Keratinocyte (primary cell): ENCODE data around the gene NMT1. TPM values are rescaled to one million over a fixed set of nuclear protein-coding genes. Genes with fewer than 3 reads are reported as not detected.
A peak's percentile ranks its signal among the peaks of the same experiment; 100 is the strongest.

Experiments
- DNase-seq: peaks from one replicate; pipeline ENCODE4 v3.0.0-alpha.2; 2011; ENCODE audit warnings: low read depth, missing footprints, low spot score
- FAIRE-seq: peaks from 2 replicates; lab custom pipeline; 2011; peaks lifted over from hg19 to GRCh38; lab: Jason Lieb, UNC
- H2AFZ ChIP-seq: 2 replicates; pipeline ENCODE4 v1.6.0; 2012; ENCODE audit warnings: low read length, control low read depth, inconsistent platforms; ENCODE audit not compliant: control insufficient read depth
- H3K27ac ChIP-seq: 2 replicates; pipeline ENCODE4 v1.5.1; 2011; ENCODE audit warnings: low read length; ENCODE audit not compliant: control insufficient read depth, insufficient read depth
- H3K27me3 ChIP-seq: 3 replicates; pipeline ENCODE4 v1.6.0; 2011; ENCODE audit warnings: low read length; ENCODE audit not compliant: control insufficient read depth, insufficient read depth; ENCODE audit errors: extremely low read depth
- H3K36me3 ChIP-seq, 2 experiments: 2 replicates in 1 of 2; 3 replicates in 1 of 2; pipeline ENCODE4 v1.5.1; 2011; ENCODE audit warnings: low read length in 2 of 2, mild to moderate bottlenecking in 1 of 2; ENCODE audit not compliant: control insufficient read depth in 2 of 2, insufficient read depth in 2 of 2; ENCODE audit errors: extremely low read depth in 1 of 2
- H3K4me1 ChIP-seq: 3 replicates; pipeline ENCODE4 v1.5.1; 2011; ENCODE audit warnings: low read length; ENCODE audit not compliant: control insufficient read depth, insufficient read depth; ENCODE audit errors: extremely low read depth
- H3K4me2 ChIP-seq: 3 replicates; pipeline ENCODE4 v1.6.0; 2011; ENCODE audit warnings: low read depth, low read length; ENCODE audit not compliant: control insufficient read depth, insufficient read depth; ENCODE audit errors: extremely low read depth
- H3K4me3 ChIP-seq, 3 experiments: fragments of 200-600 bp in 1 of 3; sonication (generic) in 1 of 3; 2 replicates in 2 of 3; 3 replicates in 1 of 3; pipeline ENCODE4 v1.5.1; 2011 to 2016; ENCODE audit warnings: low read length in 3 of 3, mild to moderate bottlenecking in 3 of 3, control low read depth in 2 of 3, inconsistent platforms in 1 of 3, low read depth in 1 of 3, mixed read lengths in 1 of 3, mixed run types in 1 of 3, moderate library complexity in 1 of 3; ENCODE audit not compliant: control insufficient read depth in 2 of 3, insufficient read depth in 2 of 3; ENCODE audit errors: extremely low read depth in 1 of 3
- H3K79me2 ChIP-seq: 2 replicates; pipeline ENCODE4 v1.6.0; 2012; ENCODE audit warnings: low read length; ENCODE audit not compliant: control insufficient read depth, insufficient read depth
- H3K9ac ChIP-seq: 3 replicates; pipeline ENCODE4 v1.6.0; 2011; ENCODE audit warnings: low read length; ENCODE audit not compliant: control insufficient read depth, insufficient read depth; ENCODE audit errors: extremely low read depth
- H3K9me1 ChIP-seq: 3 replicates; pipeline ENCODE4 v1.6.0; 2011; ENCODE audit warnings: low read length; ENCODE audit not compliant: control insufficient read depth, insufficient read depth; ENCODE audit errors: extremely low read depth
- H3K9me3 ChIP-seq: 2 replicates; pipeline ENCODE4 v1.5.1; 2012; ENCODE audit warnings: low read depth, low read length; ENCODE audit not compliant: control insufficient read depth
- H4K20me1 ChIP-seq: 3 replicates; pipeline ENCODE4 v1.6.0; 2011; ENCODE audit warnings: low read length; ENCODE audit not compliant: control insufficient read depth, insufficient read depth; ENCODE audit errors: extremely low read depth
- EZH2 ChIP-seq: IDR thresholded peaks from one replicate; pipeline ENCODE4 v1.6.1; 2012; ENCODE audit warnings: inconsistent platforms, mild to moderate bottlenecking, low read length, moderate library complexity
- dilution Hi-C: fragments of 300-500 bp; cut with MboI; formaldehyde crosslinking; loops from one replicate; pipeline ENCODE4 v1.7.0; 2020; ENCODE audit warnings: low sequenced_read_pairs; ENCODE audit not compliant: extremely low pct_ligation_motif_present
- polyA plus RNA-seq, 5 experiments: library from polyadenylated mRNA; depleted of rRNA in 3 of 5; stranded (reverse) in 3 of 5; stranded (forward) in 1 of 5; unstranded in 1 of 5; fragments of >200 nt; gene quantifications; 1 replicate in 1 of 5; 2 replicates in 3 of 5; 3 replicates in 1 of 5; pipeline versions ENCODE4 v1.2.1 to v1.2.3, GENCODE V29; 2011 to 2012; ENCODE audit warnings: missing spikeins in 2 of 5, low read depth in 1 of 5, low replicate concordance in 1 of 5
- TF ChIP-seq, protein P1 (sequence below), 3 experiments: IDR thresholded peaks in 1 of 3; conservative IDR thresholded peaks in 1 of 3; optimal IDR thresholded peaks in 1 of 3; 2 replicates in 2 of 3; 3 replicates in 1 of 3; pipeline versions ENCODE3 to v1.5.1; 2011; ENCODE audit warnings: low read length in 3 of 3, mild to moderate bottlenecking in 3 of 3, moderate library complexity in 2 of 3, control low read depth in 1 of 3, inconsistent platforms in 1 of 3; ENCODE audit not compliant: insufficient read depth in 2 of 3; ENCODE audit errors: extremely low read depth in 1 of 3

NMT1 gene
- polyA plus RNA-seq, 1 donor (not counting 4 experiments of a cell fraction or from before 2014, with no cell fraction given) = 101 TPM

DNA sequence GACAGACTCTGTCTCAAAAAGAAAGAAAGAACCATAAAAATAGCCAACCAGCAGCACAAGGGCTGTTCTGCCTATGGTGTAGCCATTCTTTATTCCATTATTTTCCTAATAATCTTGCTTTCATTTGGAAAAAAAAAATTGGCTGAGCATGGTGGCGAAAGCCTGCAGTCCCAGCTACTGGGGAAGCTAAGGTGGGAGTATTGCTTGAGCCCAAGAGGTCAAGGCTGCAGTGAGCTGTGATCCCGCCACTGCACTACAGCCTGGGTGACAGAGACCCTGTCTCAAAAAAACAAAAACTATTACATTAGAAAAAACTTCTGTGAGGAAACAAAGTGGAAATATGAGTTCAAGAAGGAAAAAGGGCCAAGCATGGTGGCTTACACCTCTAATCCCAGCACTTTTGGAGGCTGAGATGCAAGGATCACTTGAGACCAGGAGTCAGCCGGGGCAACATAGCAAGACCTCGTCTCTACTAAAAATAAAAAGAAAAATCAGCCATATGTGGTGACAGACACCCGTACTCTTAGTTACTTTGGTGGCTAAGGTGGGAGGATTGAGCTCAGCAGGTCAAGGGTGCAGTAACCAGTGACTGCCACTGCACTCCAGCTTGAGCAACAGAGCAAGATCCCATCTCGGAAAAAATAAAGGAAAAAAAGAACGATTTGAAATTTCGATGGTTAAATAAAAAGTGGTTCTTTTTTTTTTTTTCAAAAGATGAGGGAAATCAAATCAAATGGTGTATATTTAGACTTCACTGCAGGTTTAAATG, 12.1 kb upstream of the NMT1 start:
- DNase-seq (no peak), FAIRE-seq (no peak)
- Histone ChIP-seq H3K27ac (peak overlapping the region; percentile 99), H3K79me2 (peaks cover 14% of the 10 kb centered on the region), H3K4me1 (peaks cover 58% of the 10 kb centered on the region), H3K9ac (no peak overlapping the region), H3K36me3 (peaks cover 1 to 3% of the 10 kb centered on the region in 2 experiments), H4K20me1 (no peaks in the 10 kb centered on the region), H3K27me3 (no peaks in the 10 kb centered on the region), H3K9me3 (no peaks in the 10 kb centered on the region), H3K4me3 (no peak overlapping the region), H3K9me1 (peaks cover 4% of the 10 kb centered on the region), H3K4me2 (no peak overlapping the region), H2AFZ (no peak overlapping the region)
- dilution Hi-C loops = no loop called here
- TF ChIP-seq, protein P1, sequence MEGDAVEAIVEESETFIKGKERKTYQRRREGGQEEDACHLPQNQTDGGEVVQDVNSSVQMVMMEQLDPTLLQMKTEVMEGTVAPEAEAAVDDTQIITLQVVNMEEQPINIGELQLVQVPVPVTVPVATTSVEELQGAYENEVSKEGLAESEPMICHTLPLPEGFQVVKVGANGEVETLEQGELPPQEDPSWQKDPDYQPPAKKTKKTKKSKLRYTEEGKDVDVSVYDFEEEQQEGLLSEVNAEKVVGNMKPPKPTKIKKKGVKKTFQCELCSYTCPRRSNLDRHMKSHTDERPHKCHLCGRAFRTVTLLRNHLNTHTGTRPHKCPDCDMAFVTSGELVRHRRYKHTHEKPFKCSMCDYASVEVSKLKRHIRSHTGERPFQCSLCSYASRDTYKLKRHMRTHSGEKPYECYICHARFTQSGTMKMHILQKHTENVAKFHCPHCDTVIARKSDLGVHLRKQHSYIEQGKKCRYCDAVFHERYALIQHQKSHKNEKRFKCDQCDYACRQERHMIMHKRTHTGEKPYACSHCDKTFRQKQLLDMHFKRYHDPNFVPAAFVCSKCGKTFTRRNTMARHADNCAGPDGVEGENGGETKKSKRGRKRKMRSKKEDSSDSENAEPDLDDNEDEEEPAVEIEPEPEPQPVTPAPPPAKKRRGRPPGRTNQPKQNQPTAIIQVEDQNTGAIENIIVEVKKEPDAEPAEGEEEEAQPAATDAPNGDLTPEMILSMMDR (optimal IDR thresholded peaks at IDR 0.05 in 1 of 3, IDR thresholded peaks at IDR 0.05 in 1 of 3, conservative IDR thresholded peaks at IDR 0.05 in 1 of 3; ENCODE audit: extremely low read depth in 1 of 3, insufficient read depth in 2 of 3, low read length in 3 of 3) = peak in 2 of 3 experiments; percentile 17 to 33
- TF ChIP-seq EZH2 = no peak

- peaks cover 45% of the 10 kb centered on the region for H3K4me1 ChIP-seq
- peaks cover 14% of the 10 kb centered on the region for H3K79me2 ChIP-seq
- TF ChIP-seq, protein P1 (optimal IDR thresholded peaks at IDR 0.05 in 1 of 3, IDR thresholded peaks at IDR 0.05 in 1 of 3, conservative IDR thresholded peaks at IDR 0.05 in 1 of 3; ENCODE audit: extremely low read depth in 1 of 3, insufficient read depth in 2 of 3, low read length in 3 of 3) = no peak
- TF ChIP-seq EZH2 = no peak
- FAIRE-seq = no peak
- peaks cover 4% of the 10 kb centered on the region for H3K9me1 ChIP-seq
- peak overlapping the region; percentile 37 to 63 (median 56) for H3K4me3 ChIP-seq
- peak overlapping the region; percentile 83 for H3K4me2 ChIP-seq
- no peak for DNase-seq
- H2AFZ ChIP-seq = no peak overlapping the region
- H3K36me3 ChIP-seq = peaks cover 1 to 6% of the 10 kb centered on the region in 2 experiments
- H3K9me3 ChIP-seq = no peaks in the 10 kb centered on the region
- H3K27me3 ChIP-seq = no peaks in the 10 kb centered on the region
- peak overlapping the region; percentile 80 for H3K9ac ChIP-seq
- H3K27ac ChIP-seq = peak overlapping the region; percentile 89
- no peaks in the 10 kb centered on the region for H4K20me1 ChIP-seq
- dilution Hi-C loops = no loop called here
These were observed 10.5 kb upstream of the NMT1 start for GRCh38 chr17:45050481-45051059.
